ENCODE measurements around the gene C2orf92.

DNA sequence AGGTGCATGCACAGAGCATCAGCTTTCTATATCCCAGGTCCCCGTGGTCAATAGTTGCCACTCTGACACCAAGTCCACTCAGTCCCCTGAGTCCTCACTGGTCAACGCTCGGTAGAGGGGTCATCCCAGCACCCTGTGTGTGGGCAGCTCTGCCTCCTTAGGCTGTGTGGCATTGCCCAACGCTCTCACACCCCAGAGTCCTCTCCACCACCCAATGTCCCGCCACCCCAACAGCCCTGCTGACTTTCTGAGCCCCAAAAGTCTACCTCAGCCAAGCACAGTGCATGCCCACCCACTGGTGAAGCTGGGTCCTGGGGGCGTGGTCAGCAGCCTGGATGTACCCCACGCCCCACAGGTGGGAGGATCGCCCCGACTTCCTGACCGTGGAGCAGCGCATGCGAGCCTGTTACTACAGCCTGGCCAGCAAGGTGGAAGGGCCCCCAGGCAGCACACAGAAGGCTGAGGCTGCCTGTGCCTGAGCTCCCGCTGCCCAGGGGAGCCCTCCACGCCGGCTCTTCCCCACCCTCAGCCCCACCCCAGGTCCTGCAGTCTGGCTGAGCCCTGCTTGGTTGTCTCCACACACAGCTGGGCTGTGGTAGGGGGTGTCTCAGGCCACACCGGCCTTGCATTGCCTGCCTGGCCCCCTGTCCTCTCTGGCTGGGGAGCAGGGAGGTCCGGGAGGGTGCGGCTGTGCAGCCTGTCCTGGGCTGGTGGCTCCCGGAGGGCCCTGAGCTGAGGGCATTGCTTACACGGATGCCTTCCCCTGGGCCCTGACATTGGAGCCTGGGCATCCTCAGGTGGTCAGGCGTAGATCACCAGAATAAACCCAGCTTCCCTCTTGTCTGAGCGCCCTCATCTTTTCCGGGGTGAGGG is 69.7 kb downstream of the C2orf92 start:
- TF ChIP-seq CTCF (IDR thresholded peaks at IDR 0.05; ENCODE audit: low read length) (no peak), EZH2phosphoT487 (IDR thresholded peaks at IDR 0.05; ENCODE audit: low read length) (no peak)
